Measurements from ENCODE around the gene CAMK1G.

GRCh38 chr1:209641832-209642172 is 58.3 kb downstream of the CAMK1G start:
- TF ChIP-seq CTCF (IDR thresholded peaks at IDR 0.05 in 2 of 3, conservative IDR thresholded peaks at IDR 0.05 in 1 of 3; ENCODE audit: borderline replicate concordance in 1 of 3, insufficient read depth in 1 of 3, low read depth in 2 of 3, low read length in 2 of 3) (no peak), JUND (IDR thresholded peaks at IDR 0.05) (no peak), EZH2phosphoT487 (IDR thresholded peaks at IDR 0.05; ENCODE audit: borderline replicate concordance) (no peak), POLR2A (IDR thresholded peaks at IDR 0.05; ENCODE audit: borderline replicate concordance, extremely low read depth, insufficient read depth, insufficient read length) (no peak), SP1 (IDR thresholded peaks at IDR 0.05; ENCODE audit: low read depth) (no peak), ZNF274 (IDR thresholded peaks at IDR 0.05; ENCODE audit: low read depth, low read length) (no peak), ATF3 (IDR thresholded peaks at IDR 0.05) (no peak), EZH2 (IDR thresholded peaks at IDR 0.05) (no peak), REST (IDR thresholded peaks at IDR 0.05; ENCODE audit: low read depth) (no peak), SRF (IDR thresholded peaks at IDR 0.05; ENCODE audit: low read depth) (no peak), ELF1 (IDR thresholded peaks at IDR 0.05; ENCODE audit: borderline replicate concordance, low read depth) (no peak), POLR2AphosphoS5 (IDR thresholded peaks at IDR 0.05; ENCODE audit: low read depth, low read length) (no peak), RAD21 (IDR thresholded peaks at IDR 0.05; ENCODE audit: low read depth) (no peak)
